NCI-H2029 treated with DMSO at 0.1 percent for 48 hours (cell line): ENCODE results near the gene PELI2.

Experiments used
- DNase-seq: peaks from one replicate; lab custom pipeline; 2025; lab: John Stamatoyannopoulos, UW

Gene PELI2

GRCh38 chr14:56117765-56118610 is at the start of gene PELI2:
Gene PELI2 (plus strand): TSS chr14:56118411. CDS start chr14:56118661, 250 bp downstream.
- DNase-seq, result peak; percentile 93

GRCh38 chr14:56073799-56074198 is 44.4 kb upstream of the PELI2 start:
- DNase-seq, result no peak

- no peak for DNase-seq
Measured at GRCh38 chr14:56075301-56075700, 42.9 kb upstream of the PELI2 start.

GRCh38 chr14:56081139-56081538 is 37.1 kb upstream of the PELI2 start:
- no peak for DNase-seq

- no peak for DNase-seq
Measured at GRCh38 chr14:56082880-56083279, 35.3 kb upstream of the PELI2 start.

- no peak for DNase-seq
Measured at GRCh38 chr14:56085471-56085870, 32.7 kb upstream of the PELI2 start.

- DNase-seq, result peak; percentile 78
Measured at GRCh38 chr14:56087671-56088471, 30.3 kb upstream of the PELI2 start.

- no peak for DNase-seq
Measured at GRCh38 chr14:56088941-56089340, 29.3 kb upstream of the PELI2 start.

GRCh38 chr14:56092763-56093162 is 25.4 kb upstream of the PELI2 start:
- DNase-seq, result no peak

GRCh38 chr14:56094076-56094475 is 24.1 kb upstream of the PELI2 start:
- DNase-seq, result no peak

- DNase-seq, result no peak
Measured at GRCh38 chr14:56098021-56098420, 20.2 kb upstream of the PELI2 start.

GRCh38 chr14:56099081-56099797 is 19.0 kb upstream of the PELI2 start:
- no peak for DNase-seq

GRCh38 chr14:56100556-56100955 is 17.7 kb upstream of the PELI2 start:
- no peak for DNase-seq

- DNase-seq, result no peak
Measured at GRCh38 chr14:56102941-56103340, 15.3 kb upstream of the PELI2 start.

GRCh38 chr14:56107615-56108014 is 10.6 kb upstream of the PELI2 start:
- no peak for DNase-seq

GRCh38 chr14:56108057-56108456 is 10.2 kb upstream of the PELI2 start:
- DNase-seq, result no peak

GRCh38 chr14:56112781-56113180 is 5.4 kb upstream of the PELI2 start:
- DNase-seq, result no peak

- DNase-seq, result no peak
Measured at GRCh38 chr14:56115334-56115870, 2.8 kb upstream of the PELI2 start.

- DNase-seq, result no peak
Measured at GRCh38 chr14:56115976-56116893, 2.0 kb upstream of the PELI2 start.

- DNase-seq, result no peak
Measured at GRCh38 chr14:56118611-56119181, 485 bp downstream of the PELI2 start.
